H9 (cell line): ENCODE results near the gene SWI5. TPM values are rescaled to one million over a fixed set of nuclear protein-coding genes. Genes with fewer than 3 reads are reported as not detected.
A peak's percentile ranks its signal among the peaks of the same experiment; 100 is the strongest.
"Not testable (repeated sequence)": the region's sequence is repeated elsewhere in the genome, so short reads cannot be mapped to it uniquely, and the experiment has no call there.

Experiments
- DNase-seq: peaks from one replicate; pipeline ENCODE4 v3.0.0-alpha.2; 2017
- H2AFZ ChIP-seq: one replicate; pipeline ENCODE4 v1.6.1; 2013; ENCODE audit warnings: mild to moderate bottlenecking, low read length, control low read depth, moderate library complexity
- H2AK5ac ChIP-seq: 2 replicates; pipeline ENCODE4 v1.6.1; 2013; ENCODE audit warnings: low read length, control low read depth, mixed read lengths; ENCODE audit not compliant: insufficient read length
- H2BK120ac ChIP-seq: one replicate; pipeline ENCODE4 v1.6.1; 2013; ENCODE audit warnings: low read depth, mild to moderate bottlenecking, low read length, control low read depth, inconsistent platforms; ENCODE audit not compliant: poor library complexity, severe bottlenecking
- H2BK12ac ChIP-seq: 2 replicates; pipeline ENCODE4 v1.6.1; 2013; ENCODE audit warnings: low read length, control low read depth, mixed read lengths, low read depth; ENCODE audit not compliant: insufficient read length
- H2BK15ac ChIP-seq: 2 replicates; pipeline ENCODE4 v1.6.1; 2013; ENCODE audit warnings: low read depth, low read length, control low read depth
- H2BK20ac ChIP-seq: one replicate; pipeline ENCODE4 v1.6.1; 2013; ENCODE audit warnings: low read depth, mild to moderate bottlenecking, low read length, control low read depth, inconsistent platforms; ENCODE audit not compliant: poor library complexity, severe bottlenecking
- H2BK5ac ChIP-seq: 2 replicates; pipeline ENCODE4 v1.6.1; 2013; ENCODE audit warnings: low read length, control low read depth, mixed read lengths; ENCODE audit not compliant: insufficient read length
- H3K14ac ChIP-seq: 2 replicates; pipeline ENCODE4 v1.6.1; 2013; ENCODE audit warnings: low read length, control low read depth; ENCODE audit not compliant: insufficient read depth
- H3K18ac ChIP-seq: 2 replicates; pipeline ENCODE4 v1.6.1; 2013; ENCODE audit warnings: low read depth, mild to moderate bottlenecking, mixed read lengths, low read length, control low read depth; ENCODE audit not compliant: insufficient read length
- H3K23ac ChIP-seq: 2 replicates; pipeline ENCODE4 v1.6.1; 2013; ENCODE audit warnings: low read length, control low read depth, mixed read lengths, low read depth; ENCODE audit not compliant: insufficient read length
- H3K23me2 ChIP-seq: 2 replicates; pipeline ENCODE4 v1.6.1; 2013; ENCODE audit warnings: low read depth, mild to moderate bottlenecking, mixed read lengths, low read length, control low read depth; ENCODE audit not compliant: insufficient read length, poor library complexity, severe bottlenecking
- H3K27ac ChIP-seq: 2 replicates; pipeline ENCODE4 v1.5.1; 2013; ENCODE audit warnings: low read length, control low read depth, mixed read lengths, low read depth; ENCODE audit not compliant: insufficient read length
- H3K27me3 ChIP-seq: 2 replicates; pipeline ENCODE4 v1.6.1; 2013; ENCODE audit warnings: low read length, control low read depth, inconsistent platforms; ENCODE audit not compliant: insufficient read depth
- H3K4ac ChIP-seq: 2 replicates; pipeline ENCODE4 v1.6.1; 2013; ENCODE audit warnings: low read depth, mild to moderate bottlenecking, control low read depth, inconsistent platforms, low read length, moderate library complexity
- H3K4me1 ChIP-seq: 2 replicates; pipeline ENCODE4 v1.6.1; 2013; ENCODE audit warnings: low read length, control low read depth, inconsistent platforms; ENCODE audit not compliant: insufficient read depth
- H3K4me2 ChIP-seq: 2 replicates; pipeline ENCODE4 v1.6.1; 2013; ENCODE audit warnings: low read length, control low read depth, mixed read lengths; ENCODE audit not compliant: insufficient read length, insufficient read depth
- H3K56ac ChIP-seq: 2 replicates; pipeline ENCODE4 v1.6.1; 2013; ENCODE audit warnings: low read depth, mild to moderate bottlenecking, mixed read lengths, low read length, control low read depth; ENCODE audit not compliant: insufficient read length
- H3K79me1 ChIP-seq: 2 replicates; pipeline ENCODE4 v1.6.1; 2013; ENCODE audit warnings: low read depth, mild to moderate bottlenecking, moderate library complexity, low read length, control low read depth, inconsistent platforms; ENCODE audit not compliant: insufficient read depth, poor library complexity, severe bottlenecking
- H3K79me2 ChIP-seq: 2 replicates; pipeline ENCODE4 v1.6.1; 2013; ENCODE audit warnings: low read length, control low read depth, inconsistent platforms; ENCODE audit not compliant: insufficient read depth
- H3K9ac ChIP-seq: 2 replicates; pipeline ENCODE4 v1.6.1; 2013; ENCODE audit warnings: low read length, control low read depth, mixed read lengths; ENCODE audit not compliant: insufficient read length; ENCODE audit errors: extremely low read depth
- H3K9me3 ChIP-seq: one replicate; pipeline ENCODE4 v1.6.1; 2013; ENCODE audit warnings: low read depth, low read length, inconsistent platforms; ENCODE audit not compliant: control insufficient read depth
- H3T11ph ChIP-seq: one replicate; pipeline ENCODE4 v1.6.1; 2013; ENCODE audit warnings: mild to moderate bottlenecking, low read length, control low read depth, inconsistent platforms
- H4K20me1 ChIP-seq: one replicate; pipeline ENCODE4 v1.6.1; 2013; ENCODE audit not compliant: control insufficient read depth, insufficient read length, insufficient read depth
- H4K5ac ChIP-seq: 2 replicates; pipeline ENCODE4 v1.6.1; 2013; ENCODE audit warnings: low read depth, mild to moderate bottlenecking, mixed read lengths, low read length, control low read depth; ENCODE audit not compliant: insufficient read length
- H4K8ac ChIP-seq: replicated peaks from 2 replicates; pipeline ENCODE4 v1.6.1; 2013; ENCODE audit warnings: low read length, control low read depth, mixed read lengths, low read depth; ENCODE audit not compliant: insufficient read length
- H4K91ac ChIP-seq: 2 replicates; pipeline ENCODE4 v1.6.1; 2013; ENCODE audit warnings: low read depth, mild to moderate bottlenecking, moderate library complexity, mixed read lengths, low read length, control low read depth; ENCODE audit not compliant: insufficient read length
- H3K27ac Mint-ChIP-seq, 3 experiments: 2 replicates in 2 of 3; 3 replicates in 1 of 3; pipeline ENCODE4 v1.8.0; 2020 to 2021; ENCODE audit warnings: mixed read lengths in 3 of 3, mild to moderate bottlenecking in 1 of 3, moderate library complexity in 1 of 3
- H3K27me3 Mint-ChIP-seq: 2 replicates; pipeline ENCODE4 v1.8.0; 2021; ENCODE audit warnings: low read depth, mild to moderate bottlenecking, moderate library complexity, mixed read lengths
- H3K36me3 Mint-ChIP-seq, 3 experiments: 2 replicates in 2 of 3; 3 replicates in 1 of 3; pipeline ENCODE4 v1.8.0; 2020 to 2021; ENCODE audit warnings: low read depth in 3 of 3, mixed read lengths in 3 of 3; ENCODE audit not compliant: insufficient read depth in 1 of 3
- H3K4me1 Mint-ChIP-seq, 2 experiments: 2 replicates each; pipeline ENCODE4 v1.8.0; 2020; ENCODE audit warnings: mixed read lengths in 2 of 2
- H3K4me3 Mint-ChIP-seq, 2 experiments: 2 replicates in 1 of 2; 3 replicates in 1 of 2; pipeline ENCODE4 v1.8.0; 2020 to 2021; ENCODE audit warnings: mild to moderate bottlenecking in 2 of 2, mixed read lengths in 2 of 2, moderate library complexity in 1 of 2
- H3K9me3 Mint-ChIP-seq, 2 experiments: 2 replicates in 1 of 2; 3 replicates in 1 of 2; pipeline ENCODE4 v1.8.0; 2020; ENCODE audit warnings: mild to moderate bottlenecking in 2 of 2, mixed read lengths in 2 of 2, moderate library complexity in 1 of 2
- CTCF ChIP-seq: fragments of 200-600 bp; sonication (generic); conservative IDR thresholded peaks from 3 replicates; pipeline ENCODE4 v1.8.0; 2021; ENCODE audit warnings: antibody characterized with exemption, mild to moderate bottlenecking
- WGBS: extraction: QIAGEN DNeasy Blood & Tissue Kit; methylation state at CpG from one replicate; pipeline ENCODE4 v1.1.7; 2013; ENCODE audit warnings: missing lambda C conversion rate, low lambda C conversion rate, mixed read lengths; ENCODE audit not compliant: insufficient read length; ENCODE audit errors: extremely low coverage; 5-methylcytosine and 5-hydroxymethylcytosine counted together
- total RNA-seq: library from RNA; stranded (reverse); gene quantifications from 2 replicates; pipeline ENCODE4 v1.2.1, GENCODE V29; 2021

The SWI5 gene
- total RNA-seq, 1 experiment from 2014 or later: 25.6 TPM

GRCh38 chr9:128276574-128277270, 646 bp downstream of the SWI5 start:
- Histone ChIP-seq H3K56ac (no peak overlapping the region), H4K5ac (no peak overlapping the region), H2AK5ac (no peak overlapping the region), H3K9me3 (no peaks in the 10 kb centered on the region), H3K79me2 (no peaks in the 10 kb centered on the region), H2AFZ (no peak overlapping the region), H3K18ac (peak overlapping the region; percentile 12), H2BK12ac (no peak overlapping the region), H4K91ac (no peak overlapping the region), H4K8ac (no peak overlapping the region), H4K20me1 (no peaks in the 10 kb centered on the region), H3K23me2 (peaks cover 13% of the 10 kb centered on the region), H3K9ac (peak overlapping the region; percentile 61), H2BK5ac (no peak overlapping the region), H3K27ac (no peak overlapping the region), H2BK120ac (no peak overlapping the region), H3K4ac (no peak overlapping the region), H3K4me1 (no peaks in the 10 kb centered on the region; the same call in 1 of the 2 replicates), H3K27me3 (no peaks in the 10 kb centered on the region), H2BK20ac (no peak overlapping the region), H3K4me2 (peak overlapping the region; percentile 63), H3K79me1 (no peaks in the 10 kb centered on the region), H3K23ac (no peak overlapping the region), H3T11ph (no peak overlapping the region), H2BK15ac (no peak overlapping the region), H3K14ac (no peak overlapping the region; the same call in none of the 2 replicates)
- peaks cover 0 to 4% of the 10 kb centered on the region in 2 experiments; a peak in 1 of 5 replicates for H3K9me3 Mint-ChIP-seq
- peak overlapping the region; percentile 94 to 98 (median 97) for H3K27ac Mint-ChIP-seq
- peak overlapping the region; percentile 88 to 97 for H3K4me3 Mint-ChIP-seq
- peak; percentile 63 for DNase-seq
- peaks cover 10 to 16% of the 10 kb centered on the region in 2 experiments for H3K4me1 Mint-ChIP-seq
- no peaks in the 10 kb centered on the region; the same call in 1 of the 2 replicates for H3K27me3 Mint-ChIP-seq
- peaks cover 3 to 23% (median 12%) of the 10 kb centered on the region in 3 experiments; a peak in 5 of 7 replicates for H3K36me3 Mint-ChIP-seq
- WGBS: no CpG with 5 or more reads among the region's 23 CpGs
- TF ChIP-seq CTCF: no peak

- H2BK12ac ChIP-seq, H3K56ac ChIP-seq, H3K4me3 Mint-ChIP-seq, H3K79me1 ChIP-seq, H3K9me3 ChIP-seq, H2BK5ac ChIP-seq, H3K27ac Mint-ChIP-seq, H3K4me2 ChIP-seq, H3K18ac ChIP-seq, H3K9me3 Mint-ChIP-seq, H4K8ac ChIP-seq, H2BK120ac ChIP-seq, H3K23ac ChIP-seq, H4K91ac ChIP-seq, DNase-seq, H3K14ac ChIP-seq, H3K9ac ChIP-seq, H2BK15ac ChIP-seq, H2AK5ac ChIP-seq, H3T11ph ChIP-seq, H3K36me3 Mint-ChIP-seq, H3K27me3 Mint-ChIP-seq, H3K4ac ChIP-seq, H2AFZ ChIP-seq, H4K5ac ChIP-seq, H3K79me2 ChIP-seq, H3K27ac ChIP-seq, H3K4me1 ChIP-seq, H3K27me3 ChIP-seq, H2BK20ac ChIP-seq, H4K20me1 ChIP-seq: not testable (repeated sequence)
- WGBS: no CpG with 5 or more reads among the region's 22 CpGs
- peaks cover 10 to 16% of the 10 kb centered on the region in 2 experiments for H3K4me1 Mint-ChIP-seq
- peaks cover 13% of the 10 kb centered on the region for H3K23me2 ChIP-seq
These were observed 3.3 kb downstream of the SWI5 start for GRCh38 chr9:128279088-128280073.
